Measurements from ENCODE around the gene LTBP1. TPM values are rescaled to one million over a fixed set of nuclear protein-coding genes. Genes with fewer than 3 reads are reported as not detected.
A peak's percentile ranks its signal among the peaks of the same experiment; 100 is the strongest.

Gene LTBP1
- total RNA-seq, 3 donors from 2014 or later (not counting 1 experiment from before 2014, with no cell fraction given): 1.7 to 4.7 (median 3.5) TPM

- H3K9me3 ChIP-seq (ENCODE audit: control insufficient read depth, insufficient read depth, low read length): no peaks in the 10 kb centered on the region
- ATAC-seq (no peak), DNase-seq (no peak)
- intact Hi-C loops (cut with micrococcal nuclease): no loop called here
- WGBS (ENCODE audit: insufficient coverage): 93% methylated on average over 8 of the region's 8 CpGs
- no peak overlapping the region for H3K4me3 ChIP-seq (ENCODE audit: low read length)
- Mint-ChIP-seq H3K27ac (no peak overlapping the region), H3K27me3 (ENCODE audit: low read depth in 2 of 2) (no peaks in the 10 kb centered on the region), H3K36me3 (no peaks in the 10 kb centered on the region), H3K4me1 (no peaks in the 10 kb centered on the region), H3K4me3 (no peak overlapping the region), H3K9me3 (no peaks in the 10 kb centered on the region)
- H3K27me3 ChIP-seq (ENCODE audit: control insufficient read depth, insufficient read depth, low read length): no peaks in the 10 kb centered on the region
- H3K36me3 ChIP-seq (ENCODE audit: control insufficient read depth, insufficient read depth, low read length): no peaks in the 10 kb centered on the region
- no peak overlapping the region for H3K27ac ChIP-seq (ENCODE audit: low read length)
- no peak for TF ChIP-seq CTCF (IDR thresholded peaks at IDR 0.05)
- no peaks in the 10 kb centered on the region for H3K4me1 ChIP-seq (ENCODE audit: control insufficient read depth, insufficient read depth, low read length)
These were observed 424.0 kb downstream of the LTBP1 start for GRCh38 chr2:33370636-33371265.

- 85% methylated on average over 5 of the region's 8 CpGs for WGBS (ENCODE audit: insufficient coverage)
- Mint-ChIP-seq H3K36me3 (no peaks in the 10 kb centered on the region), H3K27ac (no peak overlapping the region), H3K4me1 (no peaks in the 10 kb centered on the region), H3K27me3 (ENCODE audit: low read depth in 2 of 2) (no peaks in the 10 kb centered on the region), H3K4me3 (no peak overlapping the region), H3K9me3 (no peaks in the 10 kb centered on the region)
- ATAC-seq: no peak
- Histone ChIP-seq H3K27me3 (ENCODE audit: control insufficient read depth, insufficient read depth, low read length) (no peaks in the 10 kb centered on the region), H3K4me1 (ENCODE audit: control insufficient read depth, insufficient read depth, low read length) (no peaks in the 10 kb centered on the region), H3K27ac (ENCODE audit: low read length) (no peak overlapping the region), H3K36me3 (ENCODE audit: control insufficient read depth, insufficient read depth, low read length) (no peaks in the 10 kb centered on the region), H3K9me3 (ENCODE audit: control insufficient read depth, insufficient read depth, low read length) (no peaks in the 10 kb centered on the region), H3K4me3 (ENCODE audit: low read length) (no peak overlapping the region)
- intact Hi-C loops (cut with micrococcal nuclease): no loop called here
- no peak for DNase-seq
- no peak for TF ChIP-seq CTCF (IDR thresholded peaks at IDR 0.05)
These were observed 424.7 kb downstream of the LTBP1 start for GRCh38 chr2:33371304-33372090.

GRCh38 chr2:33372940-33373553, 426.3 kb downstream of the LTBP1 start:
- H3K4me3 ChIP-seq (ENCODE audit: low read length): no peak overlapping the region
- DNase-seq: peak in 1 of 2 donors; percentile 68
- H3K4me1 ChIP-seq (ENCODE audit: control insufficient read depth, insufficient read depth, low read length): no peaks in the 10 kb centered on the region
- TF ChIP-seq CTCF (IDR thresholded peaks at IDR 0.05): peak; percentile 72
- 22% methylated on average over 4 of the region's 5 CpGs for WGBS (ENCODE audit: insufficient coverage)
- Mint-ChIP-seq H3K4me1 (no peaks in the 10 kb centered on the region), H3K9me3 (no peaks in the 10 kb centered on the region), H3K4me3 (no peak overlapping the region), H3K36me3 (no peaks in the 10 kb centered on the region), H3K27ac (no peak overlapping the region), H3K27me3 (ENCODE audit: low read depth in 2 of 2) (no peaks in the 10 kb centered on the region)
- no peak overlapping the region for H3K27ac ChIP-seq (ENCODE audit: low read length)
- no peaks in the 10 kb centered on the region for H3K27me3 ChIP-seq (ENCODE audit: control insufficient read depth, insufficient read depth, low read length)
- no peaks in the 10 kb centered on the region for H3K36me3 ChIP-seq (ENCODE audit: control insufficient read depth, insufficient read depth, low read length)
- no peaks in the 10 kb centered on the region for H3K9me3 ChIP-seq (ENCODE audit: control insufficient read depth, insufficient read depth, low read length)
- intact Hi-C loops (cut with micrococcal nuclease): no loop called here
- ATAC-seq: peak in 1 of 3 donors; percentile 48

Measured in natural killer cell (primary cell).